Testis (tissue), 3 donors: Measurements from ENCODE around the gene BNC2. TPM values are rescaled to one million over a fixed set of nuclear protein-coding genes. Genes with fewer than 3 reads are reported as not detected.

ENCODE experiments used
- DNase-seq: peaks from one replicate; pipeline ENCODE4 v3.0.0-alpha.2; 2019
- H3K27ac ChIP-seq, 2 donors: fragments of 200-600 bp; sonication (generic); one replicate each; pipeline ENCODE4 v1.5.1; 2019
- H3K27me3 ChIP-seq: fragments of 200-600 bp; sonication (generic); one replicate; pipeline ENCODE4 v1.5.1; 2019
- H3K36me3 ChIP-seq: fragments of 200-600 bp; sonication (generic); one replicate; pipeline ENCODE4 v1.5.1; 2017; ENCODE audit warnings: low read depth; ENCODE audit errors: missing control alignments
- H3K4me1 ChIP-seq: fragments of 200-600 bp; sonication (generic); one replicate; pipeline ENCODE4 v1.5.1; 2019
- H3K4me3 ChIP-seq, 2 donors: fragments of 200-600 bp; sonication (generic); one replicate each; pipeline ENCODE4 v1.5.1; 2017 to 2019
- H3K9me3 ChIP-seq: fragments of 200-600 bp; sonication (generic); one replicate; pipeline ENCODE4 v1.5.1; 2017
- POLR2A ChIP-seq: fragments of 450-650 bp; IDR thresholded peaks from one replicate; pipeline ENCODE4 v1.6.1; 2017; ENCODE audit warnings: antibody characterized with exemption, mild to moderate bottlenecking, moderate library complexity
- WGBS, 2 donors: methylation state at CpG; one replicate each; pipeline ENCODE4 v1.1.5; 2018; 5-methylcytosine and 5-hydroxymethylcytosine counted together
- intact Hi-C: fragments of 100-400 bp; cut with DNase I; formaldehyde crosslinking; loops from one replicate; pipeline ENCODE4 v1.15.1; 2023; ENCODE audit warnings: low total_unique reads
- polyA plus RNA-seq: library from polyadenylated mRNA; stranded (reverse); fragments of 350-450 nt; fragmentation: Illumina TruSeq; extraction: RNeasy Lipid Tissue Mini Kit (QIAGEN cat#74804); gene quantifications from one replicate; pipeline ENCODE4 v1.2.3, GENCODE V29; 2014; ENCODE audit warnings: low read depth, low replicate concordance; ENCODE audit not compliant: insufficient read depth
- total RNA-seq, 2 donors: library from RNA; depleted of rRNA; stranded (reverse); fragments of >200 nt; gene quantifications; one replicate each; pipeline ENCODE4 v1.2.3, GENCODE V29; 2016
- TF ChIP-seq, protein P1 (sequence below), 3 experiments: fragments of 450-650 bp in 2 of 3; fragments of 200-600 bp in 1 of 3; sonication (generic) in 1 of 3; IDR thresholded peaks; one replicate each; pipeline ENCODE4 v1.5.1; 2016 to 2019; ENCODE audit warnings: antibody characterized with exemption in 3 of 3, mild to moderate bottlenecking in 2 of 3, moderate library complexity in 1 of 3

The BNC2 gene
- total and polyA plus RNA-seq, 3 donors from 2014 or later, result 14.6 to 35.2 (median 32.0) TPM

DNA sequence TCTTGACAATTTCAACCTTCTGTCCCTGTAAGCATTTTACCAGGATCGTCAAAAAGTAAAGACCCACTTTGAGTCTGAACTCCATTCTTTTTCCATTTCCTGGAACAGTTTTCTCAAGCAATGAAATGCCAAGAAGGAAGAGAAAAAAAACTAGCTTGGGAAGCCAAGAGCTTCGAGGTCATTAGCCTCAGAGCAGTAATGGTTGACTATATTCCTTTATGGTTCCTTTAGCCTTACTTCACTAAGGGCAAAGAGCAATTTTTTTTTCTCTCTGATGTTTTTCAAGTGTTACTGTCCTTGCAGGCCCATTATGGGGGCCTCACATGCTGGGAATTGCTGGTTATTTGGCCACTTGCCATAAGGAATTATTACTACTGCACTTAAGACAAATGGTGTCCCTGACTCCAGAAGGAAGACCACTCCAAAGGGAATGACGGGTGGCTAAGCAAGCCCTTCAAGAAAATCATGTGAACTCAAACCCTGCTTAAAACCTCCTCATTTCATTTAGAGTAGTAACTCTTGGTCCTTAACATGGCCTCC, 37.1 kb downstream of the BNC2 start:
- peaks cover 8% of the 10 kb centered on the region for H3K4me1 ChIP-seq
- no peaks in the 10 kb centered on the region for H3K9me3 ChIP-seq
- intact Hi-C loops, result no loop called here
- no peak for TF ChIP-seq POLR2A
- TF ChIP-seq, protein P1, sequence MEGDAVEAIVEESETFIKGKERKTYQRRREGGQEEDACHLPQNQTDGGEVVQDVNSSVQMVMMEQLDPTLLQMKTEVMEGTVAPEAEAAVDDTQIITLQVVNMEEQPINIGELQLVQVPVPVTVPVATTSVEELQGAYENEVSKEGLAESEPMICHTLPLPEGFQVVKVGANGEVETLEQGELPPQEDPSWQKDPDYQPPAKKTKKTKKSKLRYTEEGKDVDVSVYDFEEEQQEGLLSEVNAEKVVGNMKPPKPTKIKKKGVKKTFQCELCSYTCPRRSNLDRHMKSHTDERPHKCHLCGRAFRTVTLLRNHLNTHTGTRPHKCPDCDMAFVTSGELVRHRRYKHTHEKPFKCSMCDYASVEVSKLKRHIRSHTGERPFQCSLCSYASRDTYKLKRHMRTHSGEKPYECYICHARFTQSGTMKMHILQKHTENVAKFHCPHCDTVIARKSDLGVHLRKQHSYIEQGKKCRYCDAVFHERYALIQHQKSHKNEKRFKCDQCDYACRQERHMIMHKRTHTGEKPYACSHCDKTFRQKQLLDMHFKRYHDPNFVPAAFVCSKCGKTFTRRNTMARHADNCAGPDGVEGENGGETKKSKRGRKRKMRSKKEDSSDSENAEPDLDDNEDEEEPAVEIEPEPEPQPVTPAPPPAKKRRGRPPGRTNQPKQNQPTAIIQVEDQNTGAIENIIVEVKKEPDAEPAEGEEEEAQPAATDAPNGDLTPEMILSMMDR (IDR thresholded peaks at IDR 0.05), result no peak
- DNase-seq, result no peak
- H3K27ac ChIP-seq, result no peak overlapping the region
- H3K36me3 ChIP-seq, result no peaks in the 10 kb centered on the region
- 54 to 67% methylated on average over 3 of the region's 3 CpGs for WGBS, 2 donors
- H3K27me3 ChIP-seq, result no peaks in the 10 kb centered on the region
- H3K4me3 ChIP-seq, result no peak overlapping the region

DNA sequence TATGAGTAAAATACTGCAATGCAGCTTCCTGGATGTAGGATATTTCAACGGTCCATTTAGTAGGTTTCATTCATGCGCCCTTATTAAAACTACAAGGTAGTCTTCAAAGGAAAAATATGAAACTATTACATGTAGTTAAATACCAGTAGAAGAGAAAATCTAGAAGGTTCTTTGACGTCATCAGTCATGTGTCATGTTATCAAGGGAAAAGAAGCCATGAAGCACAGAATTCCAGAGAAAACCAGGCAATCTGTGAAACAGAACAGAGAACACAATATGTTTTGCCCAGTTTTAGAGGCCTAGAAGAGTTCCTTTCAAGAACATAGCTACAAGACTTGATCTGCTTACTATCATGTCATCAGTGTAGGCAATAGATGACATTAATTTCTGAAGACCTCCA, 38.4 kb downstream of the BNC2 start:
- H3K4me3 ChIP-seq, result no peak overlapping the region
- H3K9me3 ChIP-seq, result no peaks in the 10 kb centered on the region
- WGBS, 2 donors, result 91% methylated on average over 3 of the region's 3 CpGs
- no peak overlapping the region for H3K27ac ChIP-seq
- intact Hi-C loops, result no loop called here
- DNase-seq, result no peak
- TF ChIP-seq POLR2A, result no peak
- TF ChIP-seq, protein P1 (IDR thresholded peaks at IDR 0.05), result no peak
- no peaks in the 10 kb centered on the region for H3K36me3 ChIP-seq
- H3K4me1 ChIP-seq, result peaks cover 11% of the 10 kb centered on the region
- no peaks in the 10 kb centered on the region for H3K27me3 ChIP-seq

DNA sequence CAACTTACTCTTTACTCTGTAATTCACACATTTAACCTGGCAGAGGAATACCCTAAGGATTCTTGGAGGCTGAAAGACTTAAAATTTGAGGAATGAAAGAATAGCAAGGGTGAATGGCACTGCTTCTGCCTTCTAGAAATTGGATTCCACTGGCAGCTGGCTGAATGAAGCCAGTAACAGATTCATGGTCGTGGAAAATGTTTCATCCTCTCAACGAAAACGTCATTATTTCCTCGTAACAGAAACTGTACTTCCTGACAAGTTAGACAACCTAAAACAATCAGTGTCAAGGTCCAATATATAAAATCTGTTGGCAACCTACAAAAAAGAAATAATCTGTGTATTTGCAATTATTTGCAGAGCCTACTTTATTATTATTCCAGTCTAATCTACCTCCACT, 39.7 kb downstream of the BNC2 start:
- intact Hi-C loops, result no loop called here
- no peaks in the 10 kb centered on the region for H3K27me3 ChIP-seq
- DNase-seq, result no peak
- TF ChIP-seq, protein P1 (IDR thresholded peaks at IDR 0.05), result no peak
- no peak for TF ChIP-seq POLR2A
- no peaks in the 10 kb centered on the region for H3K36me3 ChIP-seq
- 48 to 64% methylated on average over 4 of the region's 4 CpGs for WGBS, 2 donors
- peaks cover 11% of the 10 kb centered on the region for H3K4me1 ChIP-seq
- no peak overlapping the region for H3K4me3 ChIP-seq
- no peaks in the 10 kb centered on the region for H3K9me3 ChIP-seq
- no peak overlapping the region for H3K27ac ChIP-seq

DNA sequence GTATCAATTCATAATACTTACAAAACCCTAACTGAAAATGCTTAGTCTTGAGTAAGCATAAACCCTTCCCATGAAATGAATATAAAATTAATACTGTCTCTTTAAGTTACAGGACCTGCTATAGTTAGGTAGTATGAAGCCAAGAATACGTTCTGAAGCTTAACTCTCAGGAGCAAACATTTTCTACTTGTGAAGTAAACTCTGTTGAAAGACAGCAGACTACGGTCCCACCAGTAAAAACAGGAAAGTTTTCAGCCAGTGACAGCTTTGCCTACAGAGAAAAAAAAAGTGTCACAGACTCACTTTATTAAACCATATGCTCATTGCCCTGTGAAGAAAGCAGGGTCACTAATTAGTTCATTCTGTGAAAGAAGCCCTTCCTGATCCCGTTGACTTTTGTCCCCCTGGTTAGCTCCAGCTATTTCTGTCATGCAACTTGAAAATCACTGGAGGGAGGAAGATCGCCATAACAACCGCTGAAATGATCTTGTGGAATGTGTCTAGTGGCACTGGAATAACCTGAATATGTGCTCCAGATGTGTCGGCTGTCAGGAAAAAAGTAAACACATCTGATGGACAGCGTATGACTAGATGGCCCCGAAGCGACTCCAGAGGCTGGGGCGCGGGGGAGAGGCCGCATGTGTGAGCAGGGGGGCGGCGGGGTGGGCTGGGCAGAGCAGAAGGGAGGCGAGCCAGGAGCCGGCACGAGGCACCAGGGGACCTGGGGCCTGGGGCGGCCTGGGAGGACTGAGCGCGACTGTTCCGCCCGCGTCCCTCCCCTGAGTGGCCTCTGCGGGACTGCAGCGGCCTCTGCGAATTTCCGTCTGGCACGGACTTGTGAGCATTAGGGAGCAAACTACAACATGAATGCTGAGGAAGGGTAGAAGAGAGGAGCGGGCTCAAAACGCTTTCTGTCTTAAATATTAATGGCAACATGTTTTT, 41.9 kb downstream of the BNC2 start:
- intact Hi-C loops, result no loop called here
- H3K4me3 ChIP-seq, result no peak overlapping the region
- no peaks in the 10 kb centered on the region for H3K36me3 ChIP-seq
- peak overlapping the region in 1 of 2 donors; percentile 36 for H3K27ac ChIP-seq
- TF ChIP-seq, protein P1 (IDR thresholded peaks at IDR 0.05), result no peak
- TF ChIP-seq POLR2A, result no peak
- no peaks in the 10 kb centered on the region for H3K27me3 ChIP-seq
- 22 to 33% methylated on average over 30 of the region's 30 CpGs for WGBS, 2 donors
- DNase-seq, result peak; percentile 42
- H3K9me3 ChIP-seq, result no peaks in the 10 kb centered on the region
- H3K4me1 ChIP-seq, result peaks cover 11% of the 10 kb centered on the region
